BLaER1 treated with 17β-estradiol and CSF1 and Interleukin-3, amounts not matched to agents 10 nM and 100 nM (cell line): ENCODE data around the gene KRTAP4-6.
"Not testable (repeated sequence)": the region's sequence is repeated elsewhere in the genome, so short reads cannot be mapped to it uniquely, and the experiment has no call there.

Experiments used
- H3K27ac ChIP-seq, 11 experiments: shearing (Covaris generic); formaldehyde crosslinking; 2 replicates each; pipeline ENCODE4 v1.8.1; 2022
- H3K27me3 ChIP-seq, 11 experiments: shearing (Covaris generic); formaldehyde crosslinking; 2 replicates each; pipeline ENCODE4 v1.8.1; 2022
- H3K36me3 ChIP-seq, 11 experiments: shearing (Covaris generic); formaldehyde crosslinking; 2 replicates each; pipeline ENCODE4 v1.8.1; 2022
- H3K4me1 ChIP-seq, 10 experiments: shearing (Covaris generic); formaldehyde crosslinking; 2 replicates each; pipeline ENCODE4 v1.8.1; 2022
- H3K4me2 ChIP-seq, 11 experiments: shearing (Covaris generic); formaldehyde crosslinking; 2 replicates each; pipeline ENCODE4 v1.8.1; 2022
- H3K4me3 ChIP-seq, 10 experiments: shearing (Covaris generic); formaldehyde crosslinking; 2 replicates each; pipeline ENCODE4 v1.8.1; 2022
- H3K9ac ChIP-seq, 11 experiments: shearing (Covaris generic); formaldehyde crosslinking; 2 replicates each; pipeline ENCODE4 v1.8.1; 2022
- H3K9me3 ChIP-seq, 11 experiments: shearing (Covaris generic); formaldehyde crosslinking; replicated peaks in 1 of 11; 2 replicates each; pipeline ENCODE4 v1.8.1; 2022
- H4K20me1 ChIP-seq, 11 experiments: shearing (Covaris generic); formaldehyde crosslinking; 2 replicates each; pipeline ENCODE4 v1.8.1; 2022
- Cebpa-rat ChIP-seq, 11 experiments: shearing (Covaris generic); IDR thresholded peaks; 2 replicates each; pipeline ENCODE4 v1.8.1; 2022

The KRTAP4-6 gene

DNA sequence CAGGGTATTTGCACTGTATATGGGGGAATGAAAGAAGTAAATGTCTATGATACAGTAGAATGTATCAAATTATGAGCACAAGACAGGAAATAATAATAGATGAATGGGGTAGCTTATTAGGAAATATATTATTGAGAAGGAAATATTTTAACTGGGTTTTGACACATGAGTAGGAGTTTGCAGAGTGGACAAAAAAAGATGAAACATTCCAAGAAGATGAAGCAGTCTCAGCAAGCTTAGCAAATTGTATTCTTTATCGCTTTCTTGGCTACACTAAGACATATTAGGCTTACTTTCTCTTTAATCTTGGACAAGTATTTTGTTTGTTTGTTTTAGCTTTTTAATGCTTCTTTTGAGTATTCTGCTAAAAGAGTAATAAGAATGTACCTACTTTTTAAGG lies 36.4 kb downstream of the KRTAP4-6 start:
- peaks cover 19 to 25% (median 23%) of the 10 kb centered on the region in 10 experiments for H3K4me1 ChIP-seq
- no peak overlapping the region for H3K4me2 ChIP-seq
- peaks cover 0 to 13% (median 3%) of the 10 kb centered on the region in 11 experiments; a peak in 5 of 22 replicates for H3K9me3 ChIP-seq
- H3K9ac ChIP-seq, result no peak overlapping the region
- no peaks in the 10 kb centered on the region for H4K20me1 ChIP-seq
- no peak for TF ChIP-seq Cebpa-rat (IDR thresholded peaks at IDR 0.05)
- H3K36me3 ChIP-seq, result no peaks in the 10 kb centered on the region
- no peak overlapping the region for H3K27ac ChIP-seq
- H3K4me3 ChIP-seq, result no peak overlapping the region
- H3K27me3 ChIP-seq, result no peaks in the 10 kb centered on the region

DNA sequence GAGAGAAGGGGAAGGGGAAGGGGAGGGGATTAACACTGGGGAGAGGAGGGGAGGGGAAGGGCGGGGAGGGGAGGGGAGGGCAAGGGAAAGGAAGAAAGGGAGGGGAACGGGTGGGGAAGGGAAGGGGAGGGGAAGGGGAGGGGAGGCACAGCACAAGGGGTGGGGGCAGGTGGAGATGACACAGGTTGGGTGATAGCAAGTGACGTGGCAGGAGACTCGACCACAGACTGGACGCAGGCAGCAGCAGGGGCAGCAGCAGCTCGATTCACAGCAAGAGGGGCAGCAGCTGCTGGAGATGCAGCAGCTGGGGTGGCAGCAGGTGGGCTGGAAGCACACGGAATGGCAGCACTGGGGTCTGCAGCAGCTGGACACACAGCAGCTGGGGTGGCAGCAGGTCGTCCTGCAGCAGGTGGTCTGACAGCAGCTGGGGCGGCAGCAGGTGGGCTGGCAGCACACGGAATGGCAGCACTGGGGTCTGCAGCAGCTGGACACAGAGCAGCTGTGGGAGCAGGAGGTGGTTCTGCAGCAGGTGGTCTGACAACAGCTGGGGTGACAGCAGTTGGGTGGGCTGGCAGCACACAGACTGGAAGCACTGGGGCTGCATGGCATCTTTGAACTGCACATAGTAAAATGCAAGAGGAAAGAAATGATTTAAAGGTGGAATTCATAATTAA lies 38.6 kb downstream of the KRTAP4-6 start, which contains the start of gene KRTAP4-16:
Gene KRTAP4-16, minus strand, starts transcription at position 624 of the 674 bp plus-strand sequence. Its CDS starts 0 bp downstream, at position 624.
- no peak within 1 kb of the TSS for H3K27ac ChIP-seq
- no peaks in the 10 kb centered on the region for H3K27me3 ChIP-seq
- H3K9ac ChIP-seq, result no peak within 1 kb of the TSS

DNA sequence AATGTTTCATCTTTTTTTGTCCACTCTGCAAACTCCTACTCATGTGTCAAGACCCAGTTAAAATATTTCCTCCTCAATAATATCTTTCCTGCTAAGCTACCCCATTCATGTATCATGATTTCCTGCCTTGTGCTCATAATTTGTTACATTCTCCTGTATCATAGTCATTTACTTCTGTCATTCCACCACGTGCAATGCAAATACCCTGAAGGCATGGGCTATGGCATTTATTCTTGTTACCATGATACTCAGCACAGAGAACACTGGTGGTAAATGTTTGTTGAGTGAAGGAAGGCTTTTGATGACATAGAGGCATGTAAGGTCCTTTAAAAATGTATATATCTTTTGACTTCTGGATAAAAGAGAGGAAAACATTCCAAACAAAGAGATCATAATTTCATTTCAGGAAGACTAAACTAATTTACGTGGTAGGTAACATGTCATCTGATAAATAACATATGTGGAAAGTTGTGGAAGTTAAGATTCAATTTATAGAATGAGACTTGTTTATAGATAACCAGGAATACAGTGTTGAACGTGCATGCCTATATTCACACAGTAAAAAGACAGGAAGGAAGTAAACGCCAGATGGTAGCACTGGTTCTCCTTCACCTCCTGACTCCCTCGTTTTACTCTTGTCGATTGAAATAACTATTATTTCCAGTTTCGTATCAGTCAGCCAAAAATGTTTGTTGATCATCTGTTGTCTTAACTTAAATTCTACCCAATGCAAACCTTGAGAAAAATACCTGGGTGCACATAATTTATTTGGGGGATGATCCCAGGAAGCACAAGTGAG lies 40.5 kb downstream of the KRTAP4-6 start:
- H3K27me3 ChIP-seq, H3K9ac ChIP-seq, H3K27ac ChIP-seq, H3K9me3 ChIP-seq, H4K20me1 ChIP-seq, H3K36me3 ChIP-seq, H3K4me3 ChIP-seq: not testable (repeated sequence)
- Histone ChIP-seq H3K4me1 (peaks cover 9 to 11% (median 11%) of the 10 kb centered on the region in 10 experiments), H3K4me2 (peak overlapping the region in 10 of 11 experiments; percentile 34 to 72 (median 45); a peak in 17 of 22 replicates)

More for the DNA sequence above, 38.6 kb downstream of the KRTAP4-6 start, which contains the start of gene KRTAP4-16:
- Histone ChIP-seq H3K4me3 (no peak within 1 kb of the TSS), H4K20me1 (no peaks in the 10 kb centered on the region), H3K4me1 (peaks cover 9 to 11% (median 11%) of the 10 kb centered on the region in 10 experiments), H3K9me3 (no peaks in the 10 kb centered on the region; a peak in 2 of 22 replicates), H3K4me2 (no peak within 1 kb of the TSS), H3K36me3 (no peaks in the 10 kb centered on the region)
- TF ChIP-seq Cebpa-rat (IDR thresholded peaks at IDR 0.05), result no peak

DNA sequence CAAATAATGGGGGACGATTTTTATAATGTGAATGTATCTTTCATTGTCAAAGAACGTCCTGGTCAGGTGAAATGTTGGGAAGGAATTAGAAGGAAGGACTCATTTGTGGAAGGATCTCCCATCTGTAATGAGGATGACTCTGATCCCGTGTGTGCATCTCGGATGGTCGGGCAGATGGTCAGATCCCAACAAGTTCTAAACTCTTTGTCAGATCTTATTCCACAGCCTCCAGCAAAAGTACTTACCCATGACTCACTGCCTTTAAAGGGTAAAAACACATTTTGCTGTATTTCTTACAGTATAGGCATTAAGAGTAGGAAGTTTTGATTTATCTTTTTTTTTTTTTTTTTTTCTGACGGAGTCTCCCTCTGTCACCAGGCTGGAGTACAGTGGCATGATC lies 41.9 kb downstream of the KRTAP4-6 start:
- peaks cover 8 to 13% (median 10%) of the 10 kb centered on the region in 11 experiments for H3K9me3 ChIP-seq
- no peaks in the 10 kb centered on the region for H3K27me3 ChIP-seq
- H3K4me3 ChIP-seq, result no peak overlapping the region
- no peak for TF ChIP-seq Cebpa-rat (IDR thresholded peaks at IDR 0.05)
- no peaks in the 10 kb centered on the region for H3K36me3 ChIP-seq
- H3K4me2 ChIP-seq, result no peak overlapping the region
- H4K20me1 ChIP-seq, result no peaks in the 10 kb centered on the region
- H3K9ac ChIP-seq, result no peak overlapping the region
- H3K27ac ChIP-seq, result no peak overlapping the region
- H3K4me1 ChIP-seq, result peaks cover 9 to 11% (median 11%) of the 10 kb centered on the region in 10 experiments

DNA sequence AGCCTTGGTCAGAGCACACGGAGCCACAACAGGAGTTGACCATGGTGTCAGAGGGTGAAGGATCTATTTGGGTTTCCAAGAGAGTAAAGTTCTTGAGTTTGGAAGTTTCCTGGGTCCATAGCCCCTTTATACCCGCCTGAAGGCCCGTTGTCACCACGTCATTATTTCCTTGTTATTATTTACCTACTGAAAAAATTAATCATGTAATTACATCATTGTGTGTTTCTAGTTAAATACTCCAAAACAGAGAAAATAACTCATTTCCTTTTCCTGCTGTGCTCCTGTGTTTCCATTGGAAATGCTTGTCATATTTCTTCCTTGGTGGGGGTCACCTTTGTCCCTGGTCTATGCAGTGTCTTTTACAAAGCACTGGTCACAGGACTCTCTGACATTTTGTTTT lies 42.3 kb downstream of the KRTAP4-6 start, which contains the start of gene KRTAP4-8:
Gene KRTAP4-8, minus strand, starts transcription at position 101 of the 400 bp plus-strand sequence. Its CDS starts 58 bp downstream, at position 43.
- H4K20me1 ChIP-seq, result no peaks in the 10 kb centered on the region
- no peaks in the 10 kb centered on the region for H3K27me3 ChIP-seq
- no peak within 1 kb of the TSS for H3K27ac ChIP-seq
- TF ChIP-seq Cebpa-rat (IDR thresholded peaks at IDR 0.05), result no peak
- no peak within 1 kb of the TSS for H3K4me2 ChIP-seq
- H3K9me3 ChIP-seq, result peaks cover 13 to 17% (median 14%) of the 10 kb centered on the region in 11 experiments
- no peak within 1 kb of the TSS for H3K9ac ChIP-seq
- H3K4me1 ChIP-seq, result peaks cover 9 to 11% (median 11%) of the 10 kb centered on the region in 10 experiments
- no peaks in the 10 kb centered on the region for H3K36me3 ChIP-seq
- H3K4me3 ChIP-seq, result no peak within 1 kb of the TSS

DNA sequence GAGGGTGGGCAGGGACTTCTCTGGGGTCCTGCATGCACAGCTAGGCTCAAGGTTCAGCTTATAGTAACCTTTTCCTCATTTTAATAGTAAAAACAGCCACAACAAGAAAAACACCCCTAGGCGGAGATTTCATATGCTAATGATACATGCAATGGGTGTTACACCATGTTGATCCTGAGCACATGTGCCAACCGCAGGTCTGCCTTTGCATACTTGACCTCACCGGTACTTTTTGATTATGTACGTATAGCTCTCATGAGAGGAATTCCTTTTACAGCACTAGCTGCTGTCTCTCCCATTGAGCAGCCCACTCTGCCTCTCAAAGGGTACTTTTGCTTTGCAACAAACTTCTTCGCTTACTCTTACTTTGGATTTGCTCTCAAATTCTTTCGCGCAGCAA lies 44.3 kb downstream of the KRTAP4-6 start:
- H3K9me3 ChIP-seq, result peaks cover 19 to 35% (median 29%) of the 10 kb centered on the region in 11 experiments
- H3K27ac ChIP-seq, result no peak overlapping the region
- H3K27me3 ChIP-seq, result no peaks in the 10 kb centered on the region
- no peak overlapping the region for H3K4me2 ChIP-seq
- no peak overlapping the region for H3K4me3 ChIP-seq
- peaks cover 9 to 11% (median 11%) of the 10 kb centered on the region in 10 experiments for H3K4me1 ChIP-seq
- no peaks in the 10 kb centered on the region for H3K36me3 ChIP-seq
- no peaks in the 10 kb centered on the region for H4K20me1 ChIP-seq
- no peak overlapping the region for H3K9ac ChIP-seq
- TF ChIP-seq Cebpa-rat (IDR thresholded peaks at IDR 0.05), result no peak
